SJCRH30 (cell line): ENCODE results near the gene ST3GAL6. TPM values are rescaled to one million over a fixed set of nuclear protein-coding genes. Genes with fewer than 3 reads are reported as not detected.

ENCODE experiments used
- DNase-seq, 2 experiments: peaks; one replicate each; pipeline ENCODE4 v3.0.0-alpha.2; 2015 to 2020
- H3K27ac ChIP-seq: fragments of 250-450 bp; sonication (Bioruptor Pico); 2 replicates; pipeline ENCODE4 v1.5.1; 2020; ENCODE audit warnings: mild to moderate bottlenecking, moderate library complexity
- H3K27me3 ChIP-seq: fragments of 250-450 bp; sonication (Bioruptor Pico); 2 replicates; pipeline ENCODE4 v1.5.1; 2020; ENCODE audit warnings: mild to moderate bottlenecking, moderate library complexity
- H3K36me3 ChIP-seq: fragments of 250-450 bp; sonication (Bioruptor Pico); 2 replicates; pipeline ENCODE4 v1.5.1; 2020; ENCODE audit warnings: mild to moderate bottlenecking, moderate library complexity
- H3K4me1 ChIP-seq: fragments of 250-450 bp; sonication (Bioruptor Pico); 2 replicates; pipeline ENCODE4 v1.5.1; 2020; ENCODE audit warnings: mild to moderate bottlenecking, moderate library complexity
- H3K4me3 ChIP-seq: fragments of 250-450 bp; sonication (Bioruptor Pico); 2 replicates; pipeline ENCODE4 v1.5.1; 2020; ENCODE audit warnings: mild to moderate bottlenecking, moderate library complexity
- H3K9me3 ChIP-seq: fragments of 250-450 bp; sonication (Bioruptor Pico); replicated peaks from 2 replicates; pipeline ENCODE4 v1.5.1; 2020; ENCODE audit warnings: mild to moderate bottlenecking, moderate library complexity
- total RNA-seq: library from RNA; depleted of rRNA; stranded (reverse); fragments of >200 nt; shearing (Covaris generic); gene quantifications from 2 replicates; pipeline ENCODE4 v1.2.3, GENCODE V29; 2014

The ST3GAL6 gene
- total RNA-seq, 1 experiment from 2014 or later: 17.1 TPM

DNA sequence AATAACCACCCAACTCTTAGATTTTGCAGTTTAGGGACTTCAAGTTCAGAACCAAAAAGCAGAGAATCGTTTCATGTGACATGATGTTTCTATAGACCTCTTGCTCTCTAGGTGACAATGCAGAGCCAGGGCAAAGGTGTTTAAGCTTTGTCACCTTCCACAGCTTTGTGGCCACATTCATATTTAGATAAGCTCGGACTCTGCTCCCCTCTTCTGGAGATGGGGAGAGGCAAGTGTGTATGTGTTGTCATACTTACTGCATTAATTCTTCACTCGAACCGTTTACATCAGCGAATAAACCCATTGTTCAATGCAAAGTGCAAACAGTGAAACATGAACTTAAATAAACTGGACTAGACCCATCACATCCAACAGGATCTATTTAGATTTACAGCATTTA lies 33.2 kb downstream of the ST3GAL6 start:
- no peaks in the 10 kb centered on the region for H3K27me3 ChIP-seq
- H3K4me3 ChIP-seq: no peak overlapping the region
- H3K27ac ChIP-seq: no peak overlapping the region
- no peaks in the 10 kb centered on the region for H3K9me3 ChIP-seq
- DNase-seq: no peak
- peaks cover 23% of the 10 kb centered on the region; the same call in 1 of the 2 replicates for H3K36me3 ChIP-seq
- no peaks in the 10 kb centered on the region for H3K4me1 ChIP-seq

DNA sequence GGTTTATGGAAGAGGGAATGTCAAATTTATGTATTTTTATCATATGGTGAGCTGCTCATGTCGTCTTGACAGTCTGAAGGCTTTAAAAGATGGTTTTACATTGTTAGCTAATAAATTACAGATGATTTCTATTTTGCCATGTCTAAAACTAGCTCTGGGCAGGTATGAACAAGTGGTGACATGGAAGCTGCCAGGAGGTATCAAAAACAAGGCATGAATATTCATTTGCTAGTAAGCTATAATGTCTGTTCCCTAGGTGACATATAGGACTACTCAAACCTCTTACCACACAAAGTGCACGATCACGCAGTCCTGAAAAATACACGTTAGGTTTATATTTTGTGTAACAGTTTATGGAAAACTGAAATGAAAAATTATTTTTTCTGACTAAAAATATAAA lies 34.8 kb downstream of the ST3GAL6 start:
- H3K4me3 ChIP-seq: no peak overlapping the region
- H3K27ac ChIP-seq: no peak overlapping the region
- no peaks in the 10 kb centered on the region for H3K4me1 ChIP-seq
- no peak for DNase-seq
- H3K36me3 ChIP-seq: peaks cover 29% of the 10 kb centered on the region; the same call in 1 of the 2 replicates
- no peaks in the 10 kb centered on the region for H3K9me3 ChIP-seq
- H3K27me3 ChIP-seq: no peaks in the 10 kb centered on the region

DNA sequence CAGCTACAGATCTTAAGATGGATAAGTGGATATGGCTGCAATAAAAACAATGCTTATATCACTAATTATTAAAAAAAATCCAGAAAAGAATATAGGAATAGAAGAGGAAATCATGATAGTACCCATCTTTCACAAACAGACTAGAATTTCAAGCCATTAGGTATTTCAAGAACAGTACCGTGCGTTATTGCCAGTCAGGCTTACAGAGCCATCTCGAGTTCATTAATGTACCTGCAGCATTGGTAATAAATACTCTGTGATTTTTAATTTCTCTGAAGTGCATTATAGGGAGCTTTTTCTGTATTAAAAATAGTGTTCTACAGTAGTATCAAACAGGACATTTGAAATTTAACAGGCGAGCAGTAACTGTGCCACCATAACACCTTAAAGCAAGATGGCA lies 35.7 kb downstream of the ST3GAL6 start:
- no peak overlapping the region for H3K4me3 ChIP-seq
- peaks cover 29% of the 10 kb centered on the region; the same call in 1 of the 2 replicates for H3K36me3 ChIP-seq
- no peaks in the 10 kb centered on the region for H3K4me1 ChIP-seq
- H3K27me3 ChIP-seq: no peaks in the 10 kb centered on the region
- H3K9me3 ChIP-seq: no peaks in the 10 kb centered on the region
- no peak overlapping the region for H3K27ac ChIP-seq
- DNase-seq: no peak

DNA sequence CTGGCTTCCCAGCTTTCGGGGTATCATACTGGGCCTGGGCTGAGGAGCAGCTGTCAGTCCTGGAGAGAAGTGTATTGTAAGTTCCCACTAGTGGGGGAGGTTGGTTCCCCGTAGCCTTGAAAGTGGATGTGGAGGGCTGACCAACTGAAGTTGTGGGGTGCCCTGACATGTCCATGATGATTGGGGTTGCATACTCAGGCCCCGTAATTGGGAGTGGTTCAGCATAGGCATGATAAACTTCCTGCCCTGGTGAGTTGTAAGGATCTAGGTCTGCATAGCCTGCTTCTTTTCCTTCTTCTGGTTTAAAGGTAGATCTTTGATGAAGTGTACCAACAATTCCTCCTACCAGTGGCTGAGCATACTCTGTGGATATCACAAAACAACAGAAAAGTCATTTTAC lies 36.3 kb downstream of the ST3GAL6 start:
- Histone ChIP-seq H3K27ac (no peak overlapping the region), H3K4me3 (no peak overlapping the region), H3K9me3 (no peaks in the 10 kb centered on the region), H3K4me1 (no peaks in the 10 kb centered on the region), H3K36me3 (peaks cover 31% of the 10 kb centered on the region), H3K27me3 (no peaks in the 10 kb centered on the region)
- DNase-seq: no peak

DNA sequence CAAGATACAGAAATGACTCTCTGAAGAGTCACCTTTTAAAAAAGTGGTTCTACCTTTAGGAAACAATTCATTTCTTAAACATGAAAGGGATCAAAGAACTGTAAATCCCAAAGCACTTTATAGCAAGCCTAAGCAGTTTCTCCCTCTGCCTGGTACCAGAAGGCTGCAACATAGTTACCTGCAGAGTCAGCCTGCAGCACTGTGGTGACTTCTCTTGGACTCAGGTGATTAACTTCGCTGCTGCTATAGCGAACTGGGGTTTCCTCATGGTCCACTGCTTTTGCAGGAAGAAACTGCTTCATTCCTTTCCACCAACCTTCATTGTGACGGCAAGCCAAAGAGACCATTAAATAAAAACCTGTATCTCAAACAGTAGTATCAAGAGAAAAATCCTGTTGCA lies 37.3 kb downstream of the ST3GAL6 start:
- no peak overlapping the region for H3K27ac ChIP-seq
- H3K9me3 ChIP-seq: no peaks in the 10 kb centered on the region
- no peak for DNase-seq
- H3K4me1 ChIP-seq: no peaks in the 10 kb centered on the region
- no peaks in the 10 kb centered on the region for H3K27me3 ChIP-seq
- peaks cover 35% of the 10 kb centered on the region for H3K36me3 ChIP-seq
- H3K4me3 ChIP-seq: no peak overlapping the region

DNA sequence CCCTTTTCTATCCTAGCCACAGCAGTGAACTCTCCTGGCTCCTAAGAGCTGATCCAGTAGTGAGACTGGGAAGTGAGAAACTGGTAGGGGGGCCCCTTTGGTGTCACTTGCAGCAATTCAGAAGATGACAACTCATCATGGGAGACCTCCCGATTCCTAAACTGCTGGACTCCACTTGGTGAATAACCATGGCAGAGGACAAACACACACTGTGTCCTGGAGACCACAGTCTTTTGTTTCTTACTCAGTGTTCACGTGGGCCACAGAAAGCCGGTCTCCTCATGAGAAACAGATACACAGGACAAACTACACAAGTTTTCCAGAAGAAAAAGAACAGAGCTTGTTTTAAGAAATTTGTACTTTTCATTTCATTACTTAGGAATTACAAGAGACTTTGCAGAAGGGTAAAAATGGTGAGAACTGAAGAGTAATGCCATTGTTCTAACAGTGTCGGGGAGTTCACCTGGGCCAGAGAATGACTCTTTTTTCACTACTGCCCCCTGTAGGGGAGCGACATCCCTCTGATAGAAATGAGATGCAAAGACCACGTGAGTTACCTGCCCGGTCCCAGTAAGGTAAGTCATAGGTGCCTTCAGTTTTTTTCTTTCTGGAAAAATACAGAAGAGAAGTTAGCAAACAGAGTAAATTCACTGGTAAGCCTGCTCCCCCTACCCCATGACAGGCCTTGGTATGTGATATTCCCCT lies 38.1 kb downstream of the ST3GAL6 start:
- no peak overlapping the region for H3K27ac ChIP-seq
- DNase-seq: no peak
- H3K4me3 ChIP-seq: no peak overlapping the region
- H3K4me1 ChIP-seq: no peaks in the 10 kb centered on the region
- H3K9me3 ChIP-seq: no peaks in the 10 kb centered on the region
- no peaks in the 10 kb centered on the region for H3K27me3 ChIP-seq
- peaks cover 42% of the 10 kb centered on the region for H3K36me3 ChIP-seq

DNA sequence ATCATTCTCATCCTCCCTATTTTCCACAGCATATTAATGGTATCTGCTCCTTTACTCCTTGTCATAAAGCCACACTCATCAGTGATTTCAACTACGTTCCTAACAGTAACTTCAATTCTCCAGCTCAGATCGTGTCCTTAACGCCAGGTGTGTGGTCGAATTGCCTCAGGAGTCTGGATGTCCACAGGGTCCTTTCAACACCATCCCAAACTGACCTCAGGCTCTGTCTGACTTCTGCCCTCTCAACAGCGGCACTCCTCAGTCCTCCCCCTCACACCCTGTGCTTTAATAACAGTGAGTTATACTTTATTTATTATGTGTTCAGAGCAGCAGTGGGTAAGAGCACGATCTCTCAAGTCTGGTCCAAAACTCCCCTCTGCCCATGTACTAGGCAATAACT lies 42.4 kb downstream of the ST3GAL6 start:
- Histone ChIP-seq H3K36me3 (peaks cover 51% of the 10 kb centered on the region), H3K4me3 (no peak overlapping the region), H3K27me3 (peaks cover 4% of the 10 kb centered on the region; the same call in 1 of the 2 replicates), H3K27ac (no peak overlapping the region), H3K4me1 (no peaks in the 10 kb centered on the region), H3K9me3 (no peaks in the 10 kb centered on the region)
- DNase-seq: no peak

DNA sequence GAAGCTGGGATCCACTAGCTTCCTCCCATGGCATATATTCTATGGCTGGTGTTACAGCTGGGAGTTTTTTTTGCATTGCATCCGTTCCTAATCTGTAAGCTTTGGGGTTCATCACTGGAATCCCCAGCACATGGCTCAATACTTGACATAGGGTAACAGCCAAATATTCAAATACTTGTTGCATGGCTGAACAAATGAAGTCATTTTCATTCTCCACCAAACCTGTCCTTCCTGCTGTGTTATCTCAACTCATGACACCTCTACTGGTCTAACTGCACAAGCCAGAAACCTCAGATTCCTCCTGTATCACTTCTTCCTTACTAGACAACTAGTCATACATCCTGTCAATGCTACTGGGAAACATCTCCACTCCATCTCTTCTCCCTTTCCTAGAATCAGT lies 43.4 kb downstream of the ST3GAL6 start:
- Histone ChIP-seq H3K27me3 (peaks cover 4% of the 10 kb centered on the region; the same call in 1 of the 2 replicates), H3K27ac (no peak overlapping the region), H3K4me3 (no peak overlapping the region), H3K36me3 (peaks cover 49% of the 10 kb centered on the region), H3K4me1 (no peaks in the 10 kb centered on the region), H3K9me3 (no peaks in the 10 kb centered on the region)
- no peak for DNase-seq

DNA sequence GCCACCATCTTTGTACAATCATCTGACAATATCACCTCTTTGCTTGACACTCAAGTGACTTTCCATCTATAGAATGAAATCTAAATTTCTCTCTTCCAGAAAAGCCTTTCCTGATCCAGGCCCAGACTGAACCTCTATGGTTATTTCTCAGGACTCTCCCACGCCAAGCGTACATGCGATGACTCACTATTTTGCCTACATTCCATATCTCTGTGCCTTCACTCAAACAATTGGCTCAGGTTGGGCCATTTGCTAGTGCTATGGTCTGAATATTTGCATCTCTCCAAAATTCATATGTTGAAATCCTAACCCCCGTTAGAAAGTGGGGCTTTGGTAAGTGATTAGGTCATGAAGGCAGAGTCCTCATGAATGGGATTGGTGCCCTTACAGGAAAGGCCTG lies 43.9 kb downstream of the ST3GAL6 start:
- peaks cover 4% of the 10 kb centered on the region; the same call in 1 of the 2 replicates for H3K27me3 ChIP-seq
- H3K27ac ChIP-seq: no peak overlapping the region
- no peaks in the 10 kb centered on the region for H3K9me3 ChIP-seq
- H3K4me1 ChIP-seq: no peaks in the 10 kb centered on the region
- peaks cover 52% of the 10 kb centered on the region for H3K36me3 ChIP-seq
- no peak for DNase-seq
- H3K4me3 ChIP-seq: no peak overlapping the region

DNA sequence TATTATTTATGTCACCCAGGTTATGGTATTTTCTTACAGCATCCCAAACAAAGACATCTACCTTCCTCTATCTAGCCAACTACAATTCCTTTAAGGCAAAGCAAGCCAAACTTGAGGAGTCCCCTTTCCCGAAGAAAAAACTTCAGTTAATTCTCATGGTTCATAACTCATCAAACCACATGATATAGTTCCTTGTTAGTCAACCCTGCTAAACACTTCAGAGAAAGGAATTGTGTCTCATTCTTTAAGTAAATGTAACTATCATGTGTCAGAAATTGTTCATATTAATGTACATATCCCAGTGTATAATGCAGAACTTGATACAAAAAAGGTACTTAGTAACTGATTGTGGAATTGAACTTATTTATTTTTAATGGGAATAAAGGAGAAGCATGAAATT lies 44.4 kb downstream of the ST3GAL6 start:
- Histone ChIP-seq H3K27ac (no peak overlapping the region), H3K36me3 (peaks cover 54% of the 10 kb centered on the region), H3K4me3 (no peak overlapping the region), H3K27me3 (peaks cover 4% of the 10 kb centered on the region; the same call in 1 of the 2 replicates), H3K9me3 (no peaks in the 10 kb centered on the region), H3K4me1 (no peaks in the 10 kb centered on the region)
- no peak for DNase-seq

DNA sequence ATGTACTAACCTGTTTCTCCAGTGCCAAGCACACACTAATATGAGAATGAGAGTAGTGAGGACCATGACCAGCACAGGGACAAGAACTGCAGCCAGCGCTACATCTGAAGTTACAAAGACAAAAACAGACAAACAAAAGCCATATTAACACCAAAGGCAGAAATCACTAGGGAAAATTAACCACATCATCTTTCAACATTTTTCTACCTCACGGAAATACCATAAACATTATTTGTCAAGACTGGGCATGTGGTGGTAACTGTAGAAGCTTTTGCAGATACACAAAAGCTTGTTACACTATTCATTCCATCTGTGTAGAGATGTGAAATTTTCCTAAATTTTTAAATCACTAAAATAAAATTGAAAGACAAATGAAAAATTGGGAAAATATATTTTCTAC lies 44.9 kb downstream of the ST3GAL6 start:
- H3K9me3 ChIP-seq: no peaks in the 10 kb centered on the region
- H3K36me3 ChIP-seq: peaks cover 52% of the 10 kb centered on the region
- no peaks in the 10 kb centered on the region for H3K4me1 ChIP-seq
- H3K27me3 ChIP-seq: peaks cover 4% of the 10 kb centered on the region; the same call in 1 of the 2 replicates
- DNase-seq: no peak
- no peak overlapping the region for H3K27ac ChIP-seq
- no peak overlapping the region for H3K4me3 ChIP-seq

DNA sequence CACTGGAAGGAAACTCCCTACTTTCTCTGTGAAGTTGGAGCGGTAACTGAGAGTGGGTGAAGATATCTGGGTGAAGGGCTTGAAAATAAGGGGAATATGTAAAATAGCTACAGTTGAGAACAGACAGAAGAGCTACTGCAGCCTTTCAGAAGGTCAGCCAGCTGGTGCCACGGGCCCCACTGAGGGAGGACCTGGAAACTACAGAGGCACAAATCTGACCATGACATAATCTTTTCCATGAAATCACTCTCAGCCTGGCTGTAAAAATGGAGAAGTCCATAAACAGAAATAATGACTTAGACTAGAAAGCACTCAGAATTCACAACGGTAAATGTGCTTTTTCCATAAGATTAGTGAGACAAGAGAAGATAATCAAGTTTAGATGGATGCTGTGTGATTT lies 46.4 kb downstream of the ST3GAL6 start:
- Histone ChIP-seq H3K4me1 (no peaks in the 10 kb centered on the region), H3K27ac (no peak overlapping the region), H3K27me3 (peaks cover 4% of the 10 kb centered on the region; the same call in 1 of the 2 replicates), H3K9me3 (no peaks in the 10 kb centered on the region), H3K36me3 (peaks cover 55% of the 10 kb centered on the region), H3K4me3 (no peak overlapping the region)
- no peak for DNase-seq

DNA sequence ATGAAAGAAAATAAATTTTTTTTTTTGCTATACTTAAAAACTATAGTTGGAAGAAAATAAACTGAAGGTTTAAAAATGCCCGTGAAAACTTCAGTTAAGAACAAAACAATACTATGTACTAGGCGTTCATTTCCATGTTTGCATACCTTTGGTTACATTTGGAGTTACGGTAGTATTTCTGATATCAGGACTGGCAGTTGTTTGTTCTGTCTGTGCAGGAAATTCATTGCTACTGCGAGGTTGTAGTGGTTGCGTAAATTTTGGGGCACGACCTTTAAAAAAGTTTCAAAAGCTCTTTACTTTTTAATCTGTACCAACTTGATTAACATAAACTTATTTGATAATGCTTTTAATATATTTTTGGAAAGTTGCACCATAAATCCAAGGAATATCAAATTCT lies 47.9 kb downstream of the ST3GAL6 start:
- Histone ChIP-seq H3K4me3 (no peak overlapping the region), H3K27ac (no peak overlapping the region), H3K4me1 (no peaks in the 10 kb centered on the region), H3K36me3 (peaks cover 41% of the 10 kb centered on the region), H3K27me3 (peaks cover 4% of the 10 kb centered on the region; the same call in 1 of the 2 replicates), H3K9me3 (no peaks in the 10 kb centered on the region)
- no peak for DNase-seq

DNA sequence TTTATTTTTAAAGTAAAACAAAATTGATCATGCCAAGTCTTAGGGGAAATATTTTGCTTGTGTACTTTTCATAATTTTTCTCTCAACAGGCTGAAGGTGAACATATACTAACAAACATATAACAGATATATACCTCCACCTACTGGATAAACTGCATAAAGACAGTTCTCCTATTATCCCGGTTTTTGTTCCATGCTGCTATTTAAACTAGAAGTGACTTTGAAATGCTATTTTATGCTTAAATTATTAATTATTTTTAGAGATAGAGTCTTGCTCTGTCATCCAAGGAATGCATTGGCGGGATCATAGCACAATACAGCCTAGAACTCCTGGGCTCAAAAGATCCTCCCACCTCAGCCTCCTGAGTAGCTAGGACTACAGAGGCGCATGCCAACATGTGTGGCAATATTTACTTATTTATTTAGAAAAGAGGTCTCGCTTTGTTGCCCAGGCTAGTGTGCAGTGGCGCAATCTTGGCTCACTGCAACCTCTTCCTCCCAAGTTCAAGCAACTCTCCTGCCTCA lies 49.8 kb downstream of the ST3GAL6 start:
- no peaks in the 10 kb centered on the region for H3K4me1 ChIP-seq
- H3K9me3 ChIP-seq: no peaks in the 10 kb centered on the region
- peaks cover 4% of the 10 kb centered on the region; the same call in 1 of the 2 replicates for H3K27me3 ChIP-seq
- no peak overlapping the region for H3K4me3 ChIP-seq
- DNase-seq: peak in 1 of 2 experiments; percentile 55
- no peak overlapping the region for H3K27ac ChIP-seq
- H3K36me3 ChIP-seq: peaks cover 28% of the 10 kb centered on the region

DNA sequence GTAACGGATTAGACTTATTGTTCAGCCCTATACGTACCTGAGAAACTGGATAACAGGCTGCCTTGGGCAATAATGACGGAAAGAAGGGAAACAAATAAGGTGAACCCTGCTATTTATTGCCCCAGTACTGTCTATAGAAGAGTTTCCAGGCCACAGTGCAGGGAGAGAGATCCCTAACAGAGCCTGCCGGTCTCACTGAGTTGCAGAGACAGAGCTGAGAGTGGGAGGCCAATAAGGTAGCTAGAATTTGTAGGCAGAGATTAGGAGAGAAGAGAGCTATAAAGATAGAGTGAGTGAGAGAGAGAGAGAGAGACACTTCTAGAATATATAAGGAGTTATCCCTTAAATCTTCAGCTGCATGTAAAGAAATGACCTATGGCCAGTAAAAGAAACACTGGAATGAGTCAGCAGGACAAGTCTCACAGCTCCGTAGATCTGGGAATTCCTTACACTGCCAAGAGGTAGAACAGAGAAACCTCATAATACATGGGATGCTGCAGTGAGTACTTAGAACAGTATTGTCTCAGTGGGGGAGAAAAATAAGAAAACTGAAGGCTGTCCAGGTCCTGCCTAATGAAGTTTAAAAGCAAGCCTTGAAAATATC lies 51.8 kb downstream of the ST3GAL6 start:
- H3K27me3 ChIP-seq: no peaks in the 10 kb centered on the region
- no peak for DNase-seq
- no peak overlapping the region for H3K4me3 ChIP-seq
- H3K4me1 ChIP-seq: no peaks in the 10 kb centered on the region
- H3K9me3 ChIP-seq: no peaks in the 10 kb centered on the region
- no peak overlapping the region for H3K27ac ChIP-seq
- H3K36me3 ChIP-seq: peaks cover 19% of the 10 kb centered on the region
